PC-9 (cell line): ENCODE results near the gene LCAT. TPM values are rescaled to one million over a fixed set of nuclear protein-coding genes. Genes with fewer than 3 reads are reported as not detected.
"Not testable (repeated sequence)": the region's sequence is repeated elsewhere in the genome, so short reads cannot be mapped to it uniquely, and the experiment has no call there.

Source experiments
- BruUV-seq: library from RNA; stranded (reverse); fragments of 400-500 nt; replicated peaks from 2 replicates; lab custom pipeline; 2021; lab: Mats Ljungman, UMichigan
- CTCF ChIA-PET: fragments of 300-600 bp; sonication (Branson Sonifier 250); formaldehyde crosslinking; loops from one replicate; lab custom pipeline; 2022; ENCODE audit warnings: antibody characterized with exemption; lab: Charles Lee
- POLR2A ChIA-PET: fragments of 300-600 bp; sonication (Branson Sonifier 250); formaldehyde crosslinking; loops from one replicate; lab custom pipeline; 2022; ENCODE audit warnings: antibody characterized with exemption; ENCODE audit not compliant: unreplicated experiment; lab: Charles Lee
- DNase-seq, 2 experiments: peaks; one replicate each; pipeline versions ENCODE4 v3.0.0 to v3.0.0-alpha.2; 2015 to 2022; ENCODE audit warnings: mixed read lengths in 1 of 2
- H2AFZ ChIP-seq: fragments of 200-600 bp; sonication (generic); 2 replicates; pipeline ENCODE4 v1.8.1; 2017; ENCODE audit warnings: antibody characterized with exemption
- H3F3A ChIP-seq: fragments of 200-600 bp; sonication (generic); 2 replicates; pipeline ENCODE4 v1.8.1; 2017; ENCODE audit warnings: antibody characterized with exemption, mild to moderate bottlenecking, low read depth; ENCODE audit not compliant: insufficient read depth
- H3K27ac ChIP-seq: fragments of 200-600 bp; sonication (generic); 2 replicates; pipeline ENCODE4 v1.6.1; 2016; ENCODE audit warnings: mixed run types
- H3K27me3 ChIP-seq: fragments of 200-600 bp; sonication (generic); 2 replicates; pipeline ENCODE4 v1.6.1; 2016; ENCODE audit warnings: low read depth, mixed run types; ENCODE audit not compliant: insufficient read depth
- H3K36me3 ChIP-seq: fragments of 200-600 bp; sonication (generic); 2 replicates; pipeline ENCODE4 v1.6.1; 2016; ENCODE audit warnings: low read depth, mixed run types
- H3K4me1 ChIP-seq: fragments of 200-600 bp; sonication (generic); replicated peaks from 2 replicates; pipeline ENCODE4 v1.6.1; 2016; ENCODE audit warnings: mixed run types; ENCODE audit not compliant: insufficient read depth
- H3K4me2 ChIP-seq: fragments of 200-600 bp; sonication (generic); 2 replicates; pipeline ENCODE4 v1.6.1; 2017; ENCODE audit warnings: mixed run types
- H3K4me3 ChIP-seq: fragments of 200-600 bp; sonication (generic); 2 replicates; pipeline ENCODE4 v1.6.1; 2016; ENCODE audit warnings: mixed run types
- H3K79me2 ChIP-seq: fragments of 200-600 bp; sonication (generic); 2 replicates; pipeline ENCODE4 v1.6.1; 2017; ENCODE audit warnings: low read depth, mixed run types
- H3K9me2 ChIP-seq: fragments of 200-600 bp; sonication (generic); 2 replicates; pipeline ENCODE4 v1.8.1; 2017; ENCODE audit warnings: mild to moderate bottlenecking; ENCODE audit not compliant: insufficient read depth
- H3K9me3 ChIP-seq: fragments of 200-600 bp; sonication (generic); 2 replicates; pipeline ENCODE4 v1.8.1; 2016; ENCODE audit warnings: low read depth; ENCODE audit not compliant: insufficient read depth
- H4K20me1 ChIP-seq: fragments of 200-600 bp; sonication (generic); 2 replicates; pipeline ENCODE4 v1.8.1; 2017; ENCODE audit not compliant: insufficient read depth
- CTCF ChIP-seq: fragments of 200-600 bp; sonication (generic); conservative IDR thresholded peaks from 2 replicates; pipeline ENCODE4 v1.6.1; 2017; ENCODE audit warnings: mixed run types, antibody characterized with exemption, mild to moderate bottlenecking, moderate library complexity
- EZH2 ChIP-seq: fragments of 200-600 bp; sonication (generic); IDR thresholded peaks from 2 replicates; pipeline ENCODE4 v1.8.0; 2017; ENCODE audit warnings: antibody characterized with exemption, low read depth
- intact Hi-C: fragments of 100-400 bp; cut with micrococcal nuclease; formaldehyde crosslinking; loops from one replicate; pipeline ENCODE4 v1.10.0; 2022; ENCODE audit not compliant: unreplicated experiment
- total RNA-seq: library from RNA; stranded (reverse); gene quantifications from 2 replicates; pipeline ENCODE4 v1.2.3, GENCODE V29; 2021

The LCAT gene
- total RNA-seq, 1 experiment from 2014 or later: 11.9 TPM

- TF ChIP-seq CTCF (no peak), EZH2 (no peak)
- Histone ChIP-seq H3K79me2 (no peaks in the 10 kb centered on the region), H2AFZ (no peak overlapping the region), H3F3A (no peaks in the 10 kb centered on the region), H3K27me3 (no peaks in the 10 kb centered on the region), H3K27ac (no peak overlapping the region), H3K4me1 (no peaks in the 10 kb centered on the region), H3K9me3 (no peaks in the 10 kb centered on the region), H3K4me3 (no peak overlapping the region), H3K4me2 (no peak overlapping the region), H3K36me3 (no peaks in the 10 kb centered on the region), H4K20me1 (peaks cover 47% of the 10 kb centered on the region), H3K9me2 (no peaks in the 10 kb centered on the region)
- POLR2A ChIA-PET: interaction anchor here (0.8 kb wide), 1 partner anchor 14 kb away, joined by 6 read pairs; the partner anchor contains the start of gene CTRL
- no TSS peak for BruUV-seq
- CTCF ChIA-PET: no interaction called here
- DNase-seq: no peak
- intact Hi-C loops: no loop called here
Observed at GRCh38 chr16:67917852-67918236, 26.1 kb downstream of the LCAT start.

GRCh38 chr16:67917140-67917851 lies 26.6 kb downstream of the LCAT start:
- H3K27ac ChIP-seq: no peak overlapping the region
- DNase-seq: no peak
- peaks cover 47% of the 10 kb centered on the region for H4K20me1 ChIP-seq
- TF ChIP-seq CTCF (no peak), EZH2 (no peak)
- no peaks in the 10 kb centered on the region for H3K79me2 ChIP-seq
- H3K4me3 ChIP-seq: no peak overlapping the region
- ChIA-PET POLR2A (interaction anchor here (0.8 kb wide), 1 partner anchor 15 kb away, joined by 6 read pairs; the partner anchor contains the start of gene CTRL), CTCF (no interaction called here)
- H3K4me2 ChIP-seq: no peak overlapping the region
- H3K9me2 ChIP-seq: no peaks in the 10 kb centered on the region
- H3F3A ChIP-seq: no peaks in the 10 kb centered on the region
- no peaks in the 10 kb centered on the region for H3K9me3 ChIP-seq
- intact Hi-C loops: no loop called here
- no peaks in the 10 kb centered on the region for H3K4me1 ChIP-seq
- no peaks in the 10 kb centered on the region for H3K27me3 ChIP-seq
- BruUV-seq: no TSS peak
- H2AFZ ChIP-seq: no peak overlapping the region
- H3K36me3 ChIP-seq: no peaks in the 10 kb centered on the region

GRCh38 chr16:67915831-67916723 lies 27.8 kb downstream of the LCAT start:
- no TSS peak for BruUV-seq
- Histone ChIP-seq H3K79me2 (no peaks in the 10 kb centered on the region), H4K20me1 (peaks cover 47% of the 10 kb centered on the region)

GRCh38 chr16:67915496-67915769 lies 28.5 kb downstream of the LCAT start:
- H3K27ac ChIP-seq, BruUV-seq, H3K4me1 ChIP-seq, H3K79me2 ChIP-seq, DNase-seq, H3F3A ChIP-seq, intact Hi-C loops, H3K36me3 ChIP-seq, H3K27me3 ChIP-seq, H3K4me2 ChIP-seq, H3K4me3 ChIP-seq, H2AFZ ChIP-seq, H3K9me3 ChIP-seq, H3K9me2 ChIP-seq: not testable (repeated sequence)
- peaks cover 44% of the 10 kb centered on the region for H4K20me1 ChIP-seq
- CTCF ChIA-PET: interaction anchor here (0.6 kb wide), 1 partner anchor 79 kb away, joined by 8 read pairs; no protein-coding TSS in a partner anchor
- POLR2A ChIA-PET: interaction anchor here (0.7 kb wide), 1 partner anchor 99 kb away, joined by 11 read pairs; no protein-coding TSS in a partner anchor

More at GRCh38 chr16:67915831-67916723, 27.8 kb downstream of the LCAT start:
- no peak for TF ChIP-seq EZH2
- no peak for TF ChIP-seq CTCF
- intact Hi-C loops: no loop called here
- H3K4me3 ChIP-seq: no peak overlapping the region
- no peaks in the 10 kb centered on the region for H3K9me2 ChIP-seq
- H3K36me3 ChIP-seq: no peaks in the 10 kb centered on the region
- ChIA-PET CTCF (interaction anchor here (0.6 kb wide), 1 partner anchor 78 kb away, joined by 8 read pairs; no protein-coding TSS in a partner anchor), POLR2A (interaction anchor here (0.7 kb wide), 1 partner anchor 100 kb away, joined by 11 read pairs; no protein-coding TSS in a partner anchor)
- no peaks in the 10 kb centered on the region for H3F3A ChIP-seq
- H3K27me3 ChIP-seq: no peaks in the 10 kb centered on the region
- H2AFZ ChIP-seq: no peak overlapping the region
- H3K4me2 ChIP-seq: no peak overlapping the region
- no peaks in the 10 kb centered on the region for H3K9me3 ChIP-seq
- no peaks in the 10 kb centered on the region for H3K4me1 ChIP-seq
- no peak overlapping the region for H3K27ac ChIP-seq
- DNase-seq: no peak
